H9 (cell line): Measurements from ENCODE around the gene IGSF11. TPM values are rescaled to one million over a fixed set of nuclear protein-coding genes. Genes with fewer than 3 reads are reported as not detected.
A peak's percentile ranks its signal among the peaks of the same experiment; 100 is the strongest.

Source experiments
- DNase-seq: peaks from one replicate; pipeline ENCODE4 v3.0.0-alpha.2; 2017
- H2AFZ ChIP-seq: one replicate; pipeline ENCODE4 v1.6.1; 2013; ENCODE audit warnings: mild to moderate bottlenecking, low read length, control low read depth, moderate library complexity
- H2AK5ac ChIP-seq: 2 replicates; pipeline ENCODE4 v1.6.1; 2013; ENCODE audit warnings: low read length, control low read depth, mixed read lengths; ENCODE audit not compliant: insufficient read length
- H2BK120ac ChIP-seq: one replicate; pipeline ENCODE4 v1.6.1; 2013; ENCODE audit warnings: low read depth, mild to moderate bottlenecking, low read length, control low read depth, inconsistent platforms; ENCODE audit not compliant: poor library complexity, severe bottlenecking
- H2BK12ac ChIP-seq: 2 replicates; pipeline ENCODE4 v1.6.1; 2013; ENCODE audit warnings: low read length, control low read depth, mixed read lengths, low read depth; ENCODE audit not compliant: insufficient read length
- H2BK15ac ChIP-seq: 2 replicates; pipeline ENCODE4 v1.6.1; 2013; ENCODE audit warnings: low read depth, low read length, control low read depth
- H2BK20ac ChIP-seq: one replicate; pipeline ENCODE4 v1.6.1; 2013; ENCODE audit warnings: low read depth, mild to moderate bottlenecking, low read length, control low read depth, inconsistent platforms; ENCODE audit not compliant: poor library complexity, severe bottlenecking
- H2BK5ac ChIP-seq: 2 replicates; pipeline ENCODE4 v1.6.1; 2013; ENCODE audit warnings: low read length, control low read depth, mixed read lengths; ENCODE audit not compliant: insufficient read length
- H3K14ac ChIP-seq: 2 replicates; pipeline ENCODE4 v1.6.1; 2013; ENCODE audit warnings: low read length, control low read depth; ENCODE audit not compliant: insufficient read depth
- H3K18ac ChIP-seq: 2 replicates; pipeline ENCODE4 v1.6.1; 2013; ENCODE audit warnings: low read depth, mild to moderate bottlenecking, mixed read lengths, low read length, control low read depth; ENCODE audit not compliant: insufficient read length
- H3K23ac ChIP-seq: 2 replicates; pipeline ENCODE4 v1.6.1; 2013; ENCODE audit warnings: low read length, control low read depth, mixed read lengths, low read depth; ENCODE audit not compliant: insufficient read length
- H3K23me2 ChIP-seq: 2 replicates; pipeline ENCODE4 v1.6.1; 2013; ENCODE audit warnings: low read depth, mild to moderate bottlenecking, mixed read lengths, low read length, control low read depth; ENCODE audit not compliant: insufficient read length, poor library complexity, severe bottlenecking
- H3K27ac ChIP-seq: 2 replicates; pipeline ENCODE4 v1.5.1; 2013; ENCODE audit warnings: low read length, control low read depth, mixed read lengths, low read depth; ENCODE audit not compliant: insufficient read length
- H3K27me3 ChIP-seq: 2 replicates; pipeline ENCODE4 v1.6.1; 2013; ENCODE audit warnings: low read length, control low read depth, inconsistent platforms; ENCODE audit not compliant: insufficient read depth
- H3K4ac ChIP-seq: 2 replicates; pipeline ENCODE4 v1.6.1; 2013; ENCODE audit warnings: low read depth, mild to moderate bottlenecking, control low read depth, inconsistent platforms, low read length, moderate library complexity
- H3K4me1 ChIP-seq: 2 replicates; pipeline ENCODE4 v1.6.1; 2013; ENCODE audit warnings: low read length, control low read depth, inconsistent platforms; ENCODE audit not compliant: insufficient read depth
- H3K4me2 ChIP-seq: 2 replicates; pipeline ENCODE4 v1.6.1; 2013; ENCODE audit warnings: low read length, control low read depth, mixed read lengths; ENCODE audit not compliant: insufficient read length, insufficient read depth
- H3K56ac ChIP-seq: 2 replicates; pipeline ENCODE4 v1.6.1; 2013; ENCODE audit warnings: low read depth, mild to moderate bottlenecking, mixed read lengths, low read length, control low read depth; ENCODE audit not compliant: insufficient read length
- H3K79me1 ChIP-seq: 2 replicates; pipeline ENCODE4 v1.6.1; 2013; ENCODE audit warnings: low read depth, mild to moderate bottlenecking, moderate library complexity, low read length, control low read depth, inconsistent platforms; ENCODE audit not compliant: insufficient read depth, poor library complexity, severe bottlenecking
- H3K79me2 ChIP-seq: 2 replicates; pipeline ENCODE4 v1.6.1; 2013; ENCODE audit warnings: low read length, control low read depth, inconsistent platforms; ENCODE audit not compliant: insufficient read depth
- H3K9ac ChIP-seq: 2 replicates; pipeline ENCODE4 v1.6.1; 2013; ENCODE audit warnings: low read length, control low read depth, mixed read lengths; ENCODE audit not compliant: insufficient read length; ENCODE audit errors: extremely low read depth
- H3K9me3 ChIP-seq: one replicate; pipeline ENCODE4 v1.6.1; 2013; ENCODE audit warnings: low read depth, low read length, inconsistent platforms; ENCODE audit not compliant: control insufficient read depth
- H3T11ph ChIP-seq: one replicate; pipeline ENCODE4 v1.6.1; 2013; ENCODE audit warnings: mild to moderate bottlenecking, low read length, control low read depth, inconsistent platforms
- H4K20me1 ChIP-seq: one replicate; pipeline ENCODE4 v1.6.1; 2013; ENCODE audit not compliant: control insufficient read depth, insufficient read length, insufficient read depth
- H4K5ac ChIP-seq: 2 replicates; pipeline ENCODE4 v1.6.1; 2013; ENCODE audit warnings: low read depth, mild to moderate bottlenecking, mixed read lengths, low read length, control low read depth; ENCODE audit not compliant: insufficient read length
- H4K8ac ChIP-seq: replicated peaks from 2 replicates; pipeline ENCODE4 v1.6.1; 2013; ENCODE audit warnings: low read length, control low read depth, mixed read lengths, low read depth; ENCODE audit not compliant: insufficient read length
- H4K91ac ChIP-seq: 2 replicates; pipeline ENCODE4 v1.6.1; 2013; ENCODE audit warnings: low read depth, mild to moderate bottlenecking, moderate library complexity, mixed read lengths, low read length, control low read depth; ENCODE audit not compliant: insufficient read length
- H3K27ac Mint-ChIP-seq, 3 experiments: 2 replicates in 2 of 3; 3 replicates in 1 of 3; pipeline ENCODE4 v1.8.0; 2020 to 2021; ENCODE audit warnings: mixed read lengths in 3 of 3, mild to moderate bottlenecking in 1 of 3, moderate library complexity in 1 of 3
- H3K27me3 Mint-ChIP-seq: 2 replicates; pipeline ENCODE4 v1.8.0; 2021; ENCODE audit warnings: low read depth, mild to moderate bottlenecking, moderate library complexity, mixed read lengths
- H3K36me3 Mint-ChIP-seq, 3 experiments: 2 replicates in 2 of 3; 3 replicates in 1 of 3; pipeline ENCODE4 v1.8.0; 2020 to 2021; ENCODE audit warnings: low read depth in 3 of 3, mixed read lengths in 3 of 3; ENCODE audit not compliant: insufficient read depth in 1 of 3
- H3K4me1 Mint-ChIP-seq, 2 experiments: 2 replicates each; pipeline ENCODE4 v1.8.0; 2020; ENCODE audit warnings: mixed read lengths in 2 of 2
- H3K4me3 Mint-ChIP-seq, 2 experiments: 2 replicates in 1 of 2; 3 replicates in 1 of 2; pipeline ENCODE4 v1.8.0; 2020 to 2021; ENCODE audit warnings: mild to moderate bottlenecking in 2 of 2, mixed read lengths in 2 of 2, moderate library complexity in 1 of 2
- H3K9me3 Mint-ChIP-seq, 2 experiments: 2 replicates in 1 of 2; 3 replicates in 1 of 2; pipeline ENCODE4 v1.8.0; 2020; ENCODE audit warnings: mild to moderate bottlenecking in 2 of 2, mixed read lengths in 2 of 2, moderate library complexity in 1 of 2
- WGBS: extraction: QIAGEN DNeasy Blood & Tissue Kit; methylation state at CpG from one replicate; pipeline ENCODE4 v1.1.7; 2013; ENCODE audit warnings: missing lambda C conversion rate, low lambda C conversion rate, mixed read lengths; ENCODE audit not compliant: insufficient read length; ENCODE audit errors: extremely low coverage; 5-methylcytosine and 5-hydroxymethylcytosine counted together
- total RNA-seq: library from RNA; stranded (reverse); gene quantifications from 2 replicates; pipeline ENCODE4 v1.2.1, GENCODE V29; 2021
- TF ChIP-seq, protein P1 (sequence below): fragments of 200-600 bp; sonication (generic); conservative IDR thresholded peaks from 3 replicates; pipeline ENCODE4 v1.8.0; 2021; ENCODE audit warnings: antibody characterized with exemption, mild to moderate bottlenecking

Gene IGSF11
- total RNA-seq, 1 experiment from 2014 or later = 1.6 TPM

DNA sequence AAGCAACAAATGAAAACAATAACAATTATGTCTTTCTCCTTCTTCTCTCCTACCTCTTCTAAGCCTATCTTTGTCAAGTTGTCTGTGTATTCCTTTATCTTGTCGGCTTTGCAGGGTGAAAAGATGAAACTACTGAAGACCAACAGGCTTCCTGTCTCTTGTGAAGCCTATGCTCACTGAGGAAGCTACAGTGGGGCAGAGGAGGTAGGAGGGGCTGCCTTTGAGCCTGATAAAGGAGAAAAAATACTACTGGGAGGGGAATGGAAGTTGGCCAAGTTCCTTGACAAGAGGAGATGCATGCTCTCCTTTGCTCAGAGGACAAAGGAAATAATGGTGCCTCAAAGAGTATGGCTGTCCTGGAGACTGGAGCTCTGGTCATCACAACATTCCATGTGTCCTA, 92.0 kb downstream of the IGSF11 start:
- H2BK120ac ChIP-seq = no peak overlapping the region
- no peak for DNase-seq
- no peak overlapping the region for H3K56ac ChIP-seq
- H4K5ac ChIP-seq = no peak overlapping the region
- H3K9me3 ChIP-seq = no peaks in the 10 kb centered on the region
- no CpG with 5 or more reads among the region's 1 CpG for WGBS
- no peak overlapping the region for H3T11ph ChIP-seq
- H3K27ac ChIP-seq = no peak overlapping the region
- Mint-ChIP-seq H3K9me3 (peaks cover 0 to 2% of the 10 kb centered on the region in 2 experiments; a peak in 2 of 5 replicates), H3K27me3 (no peaks in the 10 kb centered on the region; the same call in 1 of the 2 replicates), H3K4me1 (peaks cover 5% of the 10 kb centered on the region in 2 experiments; a peak in 2 of 4 replicates), H3K27ac (0 out of 7 replicates have a peak overlapping the region, but pooled peaks of 1 of the 3 experiments have one; percentile 9), H3K36me3 (no peaks in the 10 kb centered on the region), H3K4me3 (no peak overlapping the region)
- TF ChIP-seq, protein P1, sequence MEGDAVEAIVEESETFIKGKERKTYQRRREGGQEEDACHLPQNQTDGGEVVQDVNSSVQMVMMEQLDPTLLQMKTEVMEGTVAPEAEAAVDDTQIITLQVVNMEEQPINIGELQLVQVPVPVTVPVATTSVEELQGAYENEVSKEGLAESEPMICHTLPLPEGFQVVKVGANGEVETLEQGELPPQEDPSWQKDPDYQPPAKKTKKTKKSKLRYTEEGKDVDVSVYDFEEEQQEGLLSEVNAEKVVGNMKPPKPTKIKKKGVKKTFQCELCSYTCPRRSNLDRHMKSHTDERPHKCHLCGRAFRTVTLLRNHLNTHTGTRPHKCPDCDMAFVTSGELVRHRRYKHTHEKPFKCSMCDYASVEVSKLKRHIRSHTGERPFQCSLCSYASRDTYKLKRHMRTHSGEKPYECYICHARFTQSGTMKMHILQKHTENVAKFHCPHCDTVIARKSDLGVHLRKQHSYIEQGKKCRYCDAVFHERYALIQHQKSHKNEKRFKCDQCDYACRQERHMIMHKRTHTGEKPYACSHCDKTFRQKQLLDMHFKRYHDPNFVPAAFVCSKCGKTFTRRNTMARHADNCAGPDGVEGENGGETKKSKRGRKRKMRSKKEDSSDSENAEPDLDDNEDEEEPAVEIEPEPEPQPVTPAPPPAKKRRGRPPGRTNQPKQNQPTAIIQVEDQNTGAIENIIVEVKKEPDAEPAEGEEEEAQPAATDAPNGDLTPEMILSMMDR = no peak
- no peak overlapping the region for H3K18ac ChIP-seq
- H4K91ac ChIP-seq = no peak overlapping the region
- no peak overlapping the region for H3K4me2 ChIP-seq
- H2BK15ac ChIP-seq = no peak overlapping the region
- H2BK12ac ChIP-seq = no peak overlapping the region
- no peak overlapping the region for H3K9ac ChIP-seq
- H3K27me3 ChIP-seq = no peaks in the 10 kb centered on the region
- no peak overlapping the region for H2AK5ac ChIP-seq
- no peaks in the 10 kb centered on the region for H4K20me1 ChIP-seq
- H3K4me1 ChIP-seq = no peaks in the 10 kb centered on the region
- H3K23ac ChIP-seq = no peak overlapping the region
- no peak overlapping the region for H3K4ac ChIP-seq
- H2BK20ac ChIP-seq = no peak overlapping the region
- H2BK5ac ChIP-seq = no peak overlapping the region
- H3K14ac ChIP-seq = no peak overlapping the region
- no peak overlapping the region for H4K8ac ChIP-seq
- H3K79me2 ChIP-seq = no peaks in the 10 kb centered on the region
- H3K79me1 ChIP-seq = no peaks in the 10 kb centered on the region
- H3K23me2 ChIP-seq = no peaks in the 10 kb centered on the region
- H2AFZ ChIP-seq = no peak overlapping the region
